ENCODE data around the gene KITLG. TPM values are rescaled to one million over a fixed set of nuclear protein-coding genes. Genes with fewer than 3 reads are reported as not detected.
"Not testable (repeated sequence)": the region's sequence is repeated elsewhere in the genome, so short reads cannot be mapped to it uniquely, and the experiment has no call there.

The KITLG gene, protein sequence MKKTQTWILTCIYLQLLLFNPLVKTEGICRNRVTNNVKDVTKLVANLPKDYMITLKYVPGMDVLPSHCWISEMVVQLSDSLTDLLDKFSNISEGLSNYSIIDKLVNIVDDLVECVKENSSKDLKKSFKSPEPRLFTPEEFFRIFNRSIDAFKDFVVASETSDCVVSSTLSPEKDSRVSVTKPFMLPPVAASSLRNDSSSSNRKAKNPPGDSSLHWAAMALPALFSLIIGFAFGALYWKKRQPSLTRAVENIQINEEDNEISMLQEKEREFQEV
- 0.08 TPM for polyA plus RNA-seq (2012; ENCODE audit: insufficient read depth, insufficient read length, low read depth)

- H3K36me3 ChIP-seq, result no peaks in the 10 kb centered on the region
- H3K27me3 ChIP-seq, result peaks cover 45% of the 10 kb centered on the region
- peak within 1 kb of the TSS; percentile 59 for H3K4me3 ChIP-seq (ENCODE audit: low read depth, low read length)
- DNase-seq, result peak; percentile 69
- TF ChIP-seq, protein P1, sequence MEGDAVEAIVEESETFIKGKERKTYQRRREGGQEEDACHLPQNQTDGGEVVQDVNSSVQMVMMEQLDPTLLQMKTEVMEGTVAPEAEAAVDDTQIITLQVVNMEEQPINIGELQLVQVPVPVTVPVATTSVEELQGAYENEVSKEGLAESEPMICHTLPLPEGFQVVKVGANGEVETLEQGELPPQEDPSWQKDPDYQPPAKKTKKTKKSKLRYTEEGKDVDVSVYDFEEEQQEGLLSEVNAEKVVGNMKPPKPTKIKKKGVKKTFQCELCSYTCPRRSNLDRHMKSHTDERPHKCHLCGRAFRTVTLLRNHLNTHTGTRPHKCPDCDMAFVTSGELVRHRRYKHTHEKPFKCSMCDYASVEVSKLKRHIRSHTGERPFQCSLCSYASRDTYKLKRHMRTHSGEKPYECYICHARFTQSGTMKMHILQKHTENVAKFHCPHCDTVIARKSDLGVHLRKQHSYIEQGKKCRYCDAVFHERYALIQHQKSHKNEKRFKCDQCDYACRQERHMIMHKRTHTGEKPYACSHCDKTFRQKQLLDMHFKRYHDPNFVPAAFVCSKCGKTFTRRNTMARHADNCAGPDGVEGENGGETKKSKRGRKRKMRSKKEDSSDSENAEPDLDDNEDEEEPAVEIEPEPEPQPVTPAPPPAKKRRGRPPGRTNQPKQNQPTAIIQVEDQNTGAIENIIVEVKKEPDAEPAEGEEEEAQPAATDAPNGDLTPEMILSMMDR (IDR thresholded peaks at IDR 0.05; ENCODE audit: low read depth, low read length), result no peak
- no peaks in the 10 kb centered on the region for H3K9me3 ChIP-seq
- no peaks in the 10 kb centered on the region for H3K4me1 ChIP-seq
These were observed at the start of gene KITLG for GRCh38 chr12:88580051-88580871. Gene KITLG, minus strand, starts transcription at chr12:88580471. Its CDS starts 193 bp downstream, at chr12:88580278.

- no peak overlapping the region for H3K4me3 ChIP-seq (ENCODE audit: low read depth, low read length)
- DNase-seq, result no peak
- no peaks in the 10 kb centered on the region for H3K36me3 ChIP-seq
- H3K9me3 ChIP-seq, result no peaks in the 10 kb centered on the region
- H3K4me1 ChIP-seq, result peaks cover 7% of the 10 kb centered on the region
- TF ChIP-seq, protein P1 (IDR thresholded peaks at IDR 0.05; ENCODE audit: low read depth, low read length), result no peak
- H3K27me3 ChIP-seq, result no peaks in the 10 kb centered on the region
These were observed 48.7 kb upstream of the KITLG start for GRCh38 chr12:88628856-88629509.

- DNase-seq; H3K27me3 ChIP-seq; H3K4me3 ChIP-seq (ENCODE audit: low read depth, low read length); H3K4me1 ChIP-seq; H3K9me3 ChIP-seq; H3K36me3 ChIP-seq: not testable (repeated sequence)
These were observed 47.8 kb upstream of the KITLG start for GRCh38 chr12:88628035-88628434.

DNA sequence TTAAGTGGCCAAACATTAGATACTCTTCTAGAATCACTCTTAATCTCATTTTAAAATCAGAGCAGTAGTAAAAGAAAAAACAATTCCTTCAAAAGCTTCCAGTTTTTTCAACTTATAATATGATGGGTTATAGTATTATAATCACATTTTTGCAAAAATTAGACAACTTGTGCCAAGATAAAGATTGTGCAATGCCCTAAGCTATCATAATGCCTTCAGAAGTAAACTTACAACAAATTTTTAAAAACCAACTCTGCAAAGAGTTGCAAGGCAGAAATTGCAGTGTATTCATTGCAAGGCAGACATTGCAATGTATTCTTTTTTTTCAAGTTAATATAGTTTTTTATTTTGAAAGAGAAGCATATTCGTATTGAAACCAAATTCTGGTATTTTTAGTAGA is 47.2 kb upstream of the KITLG start:
- H3K9me3 ChIP-seq, result no peaks in the 10 kb centered on the region
- H3K36me3 ChIP-seq, result no peaks in the 10 kb centered on the region
- no peak overlapping the region for H3K4me3 ChIP-seq (ENCODE audit: low read depth, low read length)
- no peak for DNase-seq
- peaks cover 7% of the 10 kb centered on the region for H3K4me1 ChIP-seq
- H3K27me3 ChIP-seq, result no peaks in the 10 kb centered on the region
- TF ChIP-seq, protein P1 (IDR thresholded peaks at IDR 0.05; ENCODE audit: low read depth, low read length), result no peak

DNA sequence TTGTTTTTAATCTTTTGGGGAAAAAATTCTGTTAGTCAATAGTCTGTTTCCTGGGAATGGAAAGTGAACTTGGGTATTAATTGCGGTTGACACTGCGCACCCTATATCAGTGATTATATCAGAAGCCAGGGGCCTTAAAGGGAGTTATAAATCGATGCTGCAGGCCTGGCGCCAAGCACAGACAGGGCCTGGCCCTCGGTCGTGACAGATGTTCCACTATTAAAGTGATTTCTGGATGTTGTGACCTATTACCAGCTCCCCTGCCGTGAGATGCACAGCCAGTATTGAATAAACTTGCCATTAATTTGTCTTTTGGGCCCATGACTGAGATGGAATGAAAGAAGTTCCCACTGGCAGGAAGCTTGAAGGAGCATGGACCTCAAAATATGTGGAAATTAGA is 45.1 kb upstream of the KITLG start:
- H3K9me3 ChIP-seq, result no peaks in the 10 kb centered on the region
- DNase-seq, result peak; percentile 48
- H3K36me3 ChIP-seq, result no peaks in the 10 kb centered on the region
- H3K4me3 ChIP-seq (ENCODE audit: low read depth, low read length), result no peak overlapping the region
- no peaks in the 10 kb centered on the region for H3K27me3 ChIP-seq
- H3K4me1 ChIP-seq, result peaks cover 7% of the 10 kb centered on the region
- TF ChIP-seq, protein P1 (IDR thresholded peaks at IDR 0.05; ENCODE audit: low read depth, low read length), result no peak

DNA sequence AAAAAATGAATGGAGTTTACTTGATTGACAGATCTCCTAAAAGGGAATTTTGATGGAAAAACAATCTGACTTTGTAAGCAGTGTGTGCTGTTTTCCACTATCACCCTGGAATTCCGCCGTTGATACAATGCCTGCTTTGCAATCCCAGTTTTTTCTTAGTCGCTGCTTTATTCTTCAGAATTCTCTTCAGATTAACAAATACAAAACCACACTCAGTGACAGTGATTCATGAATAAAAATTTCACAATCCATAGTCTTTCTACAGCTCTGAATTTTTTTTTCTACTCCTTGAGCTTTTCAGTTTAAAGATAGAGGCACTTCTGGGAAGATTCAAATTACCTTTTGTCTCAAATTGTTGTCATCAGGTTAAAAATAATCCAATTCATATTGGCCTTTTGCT is 44.6 kb upstream of the KITLG start:
- Histone ChIP-seq H3K4me1 (peaks cover 7% of the 10 kb centered on the region), H3K4me3 (ENCODE audit: low read depth, low read length) (no peak overlapping the region), H3K36me3 (no peaks in the 10 kb centered on the region), H3K9me3 (no peaks in the 10 kb centered on the region), H3K27me3 (no peaks in the 10 kb centered on the region)
- no peak for DNase-seq
- TF ChIP-seq, protein P1 (IDR thresholded peaks at IDR 0.05; ENCODE audit: low read depth, low read length), result no peak

All from BE2C (cell line).